ENCODE data around the gene CYB561A3.

Gene CYB561A3

GRCh38 chr11:61305417-61305816 lies 56.3 kb downstream of the CYB561A3 start:
- TF ChIP-seq ZBTB7A (IDR thresholded peaks at IDR 0.05; ENCODE audit: low read depth) (no peak), USF1 (IDR thresholded peaks at IDR 0.05) (no peak), MAX (IDR thresholded peaks at IDR 0.05) (no peak), NFIC (IDR thresholded peaks at IDR 0.05) (no peak), FOXM1 (IDR thresholded peaks at IDR 0.05; ENCODE audit: borderline replicate concordance, low read depth) (no peak), REST (IDR thresholded peaks at IDR 0.05; ENCODE audit: low read depth) (no peak), RAD21 (IDR thresholded peaks at IDR 0.05; ENCODE audit: low read depth) (no peak), EGR1 (IDR thresholded peaks at IDR 0.05) (no peak), TCF12 (IDR thresholded peaks at IDR 0.05; ENCODE audit: low read depth) (no peak), TAF1 (IDR thresholded peaks at IDR 0.05; ENCODE audit: low read depth) (no peak), CEBPB (IDR thresholded peaks at IDR 0.05) (no peak), EP300 (IDR thresholded peaks at IDR 0.05; ENCODE audit: borderline replicate concordance) (no peak), CREB1 (IDR thresholded peaks at IDR 0.05; ENCODE audit: low read depth) (no peak), TEAD4 (IDR thresholded peaks at IDR 0.05) (no peak), YY1 (IDR thresholded peaks at IDR 0.05; ENCODE audit: low read depth) (no peak)

- TF ChIP-seq TCF12 (IDR thresholded peaks at IDR 0.05; ENCODE audit: low read depth): no peak
- TF ChIP-seq EGR1 (IDR thresholded peaks at IDR 0.05): no peak
These were observed 58.0 kb downstream of the CYB561A3 start for GRCh38 chr11:61303725-61304124.

GRCh38 chr11:61302550-61302949 lies 59.1 kb downstream of the CYB561A3 start:
- TF ChIP-seq CREB1 (IDR thresholded peaks at IDR 0.05; ENCODE audit: low read depth) (no peak), YY1 (IDR thresholded peaks at IDR 0.05; ENCODE audit: low read depth) (no peak), TCF12 (IDR thresholded peaks at IDR 0.05; ENCODE audit: low read depth) (no peak), TEAD4 (IDR thresholded peaks at IDR 0.05) (no peak), EP300 (IDR thresholded peaks at IDR 0.05; ENCODE audit: borderline replicate concordance) (no peak), NFIC (IDR thresholded peaks at IDR 0.05) (no peak), RAD21 (IDR thresholded peaks at IDR 0.05; ENCODE audit: low read depth) (no peak), EGR1 (IDR thresholded peaks at IDR 0.05) (no peak), MAX (IDR thresholded peaks at IDR 0.05) (no peak)

Measured in Ishikawa (cell line).